Right lobe of liver (tissue), 4 donors: Measurements from ENCODE around the gene CDCP2.

ENCODE experiments used
- CTCF ChIP-seq, 4 donors: fragments of 200-600 bp in 3 of 4; fragments of 450-650 bp in 1 of 4; IDR thresholded peaks; one replicate each; pipeline versions ENCODE4 v1.5.1 to v1.8.0; 2016 to 2022; ENCODE audit warnings: antibody characterized with exemption in 4 of 4, mild to moderate bottlenecking in 2 of 4
- POLR2A ChIP-seq: fragments of 450-650 bp; IDR thresholded peaks from one replicate; pipeline ENCODE4 v1.6.1; 2017; ENCODE audit warnings: antibody characterized with exemption, mild to moderate bottlenecking
- donor health status: DM: no; HTN: no; CAD: no.
- donor health status: DM: no; HTN: no; CAD: no.
- donor health status: DM: no; HTN: yes; CAD: no.

- TF ChIP-seq POLR2A (no peak), CTCF (IDR thresholded peaks at IDR 0.05) (no peak)
Measured at GRCh38 chr1:54136269-54136896, 16.4 kb downstream of the CDCP2 start.
